Urothelium cell line (cell line): ENCODE measurements around the gene ZNF716.
"Not testable (repeated sequence)": the region's sequence is repeated elsewhere in the genome, so short reads cannot be mapped to it uniquely, and the experiment has no call there.

Source experiments
- DNase-seq: peaks from one replicate; pipeline ENCODE4 v3.0.0; 2011; ENCODE audit warnings: low spot score, mixed read lengths
- FAIRE-seq: peaks from 2 replicates; lab custom pipeline; 2011; peaks lifted over from hg19 to GRCh38; lab: Jason Lieb, UNC

ZNF716 gene

DNA sequence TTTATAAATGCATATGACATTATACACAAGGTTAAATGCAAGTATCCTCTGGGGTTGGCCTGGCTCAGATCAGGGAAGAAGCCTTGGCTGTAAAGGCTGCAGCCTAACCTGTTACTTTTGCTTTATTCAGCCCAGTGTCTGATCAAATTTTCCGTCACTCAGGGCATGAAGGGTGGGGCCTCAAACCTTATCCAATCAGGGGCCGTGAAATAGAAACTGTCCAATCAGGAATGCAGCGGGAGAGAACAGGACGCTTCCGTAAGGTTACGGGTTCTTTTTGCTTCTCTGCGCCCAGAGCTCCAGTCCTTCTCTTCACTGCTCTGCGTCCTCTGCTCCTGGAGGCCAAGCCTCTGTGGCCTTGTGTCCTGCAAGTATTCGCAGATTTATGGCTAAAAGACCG, at the start of gene ZNF716:
Gene ZNF716, plus strand, starts transcription at position 274 of the 400 bp plus-strand sequence. Its CDS starts 112 bp downstream, at position 386.
- FAIRE-seq (no peak), DNase-seq (no peak)

DNA sequence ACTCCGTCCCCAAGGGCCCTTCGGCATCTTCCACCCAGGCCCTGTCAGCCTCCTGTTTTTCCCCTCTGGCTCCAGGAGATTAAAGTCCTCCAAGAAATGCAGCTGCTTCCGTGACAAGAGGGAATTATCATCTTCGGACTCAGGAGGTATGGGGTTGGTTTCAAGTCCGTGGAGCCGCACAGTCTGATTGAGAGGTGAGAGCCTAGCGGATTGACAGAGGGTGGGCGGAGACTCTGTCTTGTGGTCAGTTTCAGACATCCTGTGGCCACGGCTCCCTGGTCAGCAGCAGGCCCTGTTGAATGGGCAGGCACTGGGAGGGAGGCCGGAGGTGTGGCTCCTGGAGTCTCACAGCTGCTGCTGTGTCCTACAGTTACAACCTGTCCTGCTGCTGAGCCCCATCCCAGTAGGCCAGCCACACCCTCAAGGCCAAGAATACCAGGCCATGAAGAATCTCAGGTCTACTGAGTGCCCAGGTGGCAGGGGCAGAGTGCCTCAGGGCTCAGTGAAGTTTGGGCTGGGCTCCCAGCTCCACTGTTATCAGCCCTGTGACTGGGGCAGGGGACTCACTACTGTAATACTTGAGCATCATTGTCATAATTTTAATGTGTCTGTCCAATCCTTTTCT, 49.3 kb upstream of the ZNF716 start:
- FAIRE-seq, result no peak
- DNase-seq, result no peak

DNA sequence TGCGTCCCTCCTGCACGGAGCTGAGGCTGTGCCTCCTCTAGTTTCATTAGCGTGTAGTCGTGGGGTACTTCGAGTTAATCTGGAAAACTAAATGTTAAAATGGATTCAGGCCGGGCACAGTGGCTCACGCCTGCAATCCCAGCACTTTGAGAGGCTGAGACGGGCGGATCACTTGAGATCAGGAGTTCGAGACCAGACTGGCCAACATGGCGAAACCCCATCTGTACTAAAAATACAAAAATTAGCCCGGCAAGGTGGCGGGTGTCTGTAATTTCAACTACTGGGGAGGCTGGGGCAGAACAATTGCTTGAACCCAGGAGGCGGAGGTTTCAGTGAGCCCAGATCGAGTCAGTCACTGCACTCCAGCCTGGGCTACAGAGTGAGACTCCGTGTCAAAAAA, 46.9 kb upstream of the ZNF716 start:
- not testable (repeated sequence) for DNase-seq, FAIRE-seq

DNA sequence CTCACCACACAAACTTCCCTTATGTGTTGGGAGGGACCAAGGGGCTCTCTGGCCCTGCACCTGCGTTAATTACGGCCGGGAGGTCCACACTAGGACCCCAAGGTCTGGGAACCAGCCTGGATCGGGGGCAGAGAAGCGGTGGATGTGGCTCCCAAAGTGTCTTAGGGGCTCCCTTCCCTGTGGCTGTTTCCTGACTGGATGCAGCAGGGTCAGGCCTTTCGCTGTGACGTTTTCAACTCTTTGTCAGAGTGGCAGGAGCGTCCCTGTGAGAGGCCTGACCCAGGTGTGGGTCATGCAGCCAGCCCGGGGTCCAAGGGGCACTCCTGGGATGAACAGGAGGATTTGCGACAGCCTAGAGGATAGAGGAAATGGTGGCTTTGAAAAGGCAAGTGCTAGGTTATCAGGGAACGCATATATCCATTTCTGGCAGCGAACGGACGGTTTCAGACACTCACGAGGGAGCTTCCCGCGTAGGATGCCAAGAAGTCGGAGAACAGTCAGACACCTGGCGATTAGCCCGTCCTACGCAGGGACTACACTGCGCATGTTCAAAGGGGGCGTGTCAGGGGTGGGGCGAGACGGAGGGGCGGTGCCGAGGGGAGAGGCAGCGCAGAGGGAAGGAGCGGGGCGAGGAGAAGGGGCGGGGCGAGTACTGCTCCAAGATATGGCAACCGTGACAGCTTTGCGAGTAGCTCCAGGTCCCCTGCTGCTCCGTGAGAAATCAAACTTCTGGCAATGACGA, 46.2 kb upstream of the ZNF716 start:
- DNase-seq (peak; percentile 93), FAIRE-seq (peak; percentile 96)

DNA sequence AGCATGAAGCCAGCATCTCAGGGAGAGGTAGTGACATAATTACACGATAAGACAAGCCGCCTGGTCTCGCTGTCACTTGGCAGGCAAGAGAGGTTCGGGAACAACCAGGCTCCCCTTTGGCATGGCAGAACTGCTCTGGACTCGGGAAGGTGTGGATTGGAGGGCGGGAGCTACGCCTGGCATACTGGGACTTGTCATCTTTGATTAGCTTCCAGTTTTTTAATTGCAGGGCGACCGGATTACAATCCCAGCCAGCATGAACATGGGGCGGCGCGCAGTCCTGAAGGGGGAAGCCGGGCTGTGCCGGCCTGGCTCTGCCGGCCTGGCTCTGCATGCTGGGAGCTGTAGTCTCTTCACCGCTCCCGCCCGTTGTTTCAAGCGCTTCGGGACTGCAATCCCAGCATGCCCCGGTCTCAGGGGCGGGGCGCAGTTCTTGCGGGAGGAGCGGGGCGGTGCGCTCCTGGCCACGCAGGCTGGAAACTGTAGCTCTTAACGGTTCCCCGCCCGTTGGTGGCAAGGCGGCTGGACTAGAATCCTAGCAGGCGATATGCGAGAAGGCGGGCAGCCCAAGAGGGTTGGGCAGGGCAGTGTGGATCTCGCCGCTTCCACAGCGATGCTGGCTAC, 45.5 kb upstream of the ZNF716 start:
- FAIRE-seq (peak; percentile 87), DNase-seq (peak; percentile 93)

DNA sequence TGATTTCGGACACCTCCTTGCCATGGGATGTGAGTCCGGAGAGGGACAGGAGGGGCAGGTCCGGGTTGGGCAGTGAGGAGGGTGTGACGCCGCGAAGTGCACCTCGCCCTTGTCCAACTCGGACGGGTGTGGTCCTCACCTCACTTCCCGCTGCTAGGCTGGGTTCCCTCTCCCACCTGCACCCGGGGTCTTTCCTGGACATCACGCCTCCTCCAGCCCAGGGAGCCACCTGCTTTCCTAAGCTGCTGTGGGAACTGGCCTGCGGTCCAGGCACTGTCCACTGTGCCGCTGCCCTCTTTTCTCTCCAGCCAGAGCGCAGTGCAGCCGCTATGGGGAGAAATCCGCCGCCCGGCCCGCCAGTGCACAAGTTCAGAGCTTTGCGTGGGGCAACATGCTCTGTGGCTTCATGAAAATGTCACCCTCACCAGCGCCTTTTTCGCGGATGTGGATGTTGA, 45.0 kb upstream of the ZNF716 start:
- DNase-seq (no peak), FAIRE-seq (peak; percentile 77)

DNA sequence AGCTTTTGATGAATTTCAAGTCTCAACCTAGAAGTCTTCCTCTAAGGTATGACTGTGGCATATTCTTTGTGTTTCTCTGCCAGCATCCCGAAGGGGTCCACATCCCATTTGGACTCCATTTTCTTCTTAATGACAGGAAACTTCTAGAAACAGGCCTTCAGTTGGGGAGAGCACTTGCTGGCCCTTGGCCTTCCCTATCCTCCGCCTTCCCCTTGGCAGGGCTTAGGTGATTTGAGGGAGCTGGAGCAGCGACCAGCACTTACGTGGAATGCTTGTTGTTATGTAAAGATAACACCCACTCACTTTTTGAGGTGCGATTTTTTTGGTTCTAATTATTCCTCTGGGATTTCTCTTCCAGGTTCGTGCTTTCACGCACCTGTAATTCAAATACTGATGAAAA, 42.9 kb upstream of the ZNF716 start:
- DNase-seq (no peak), FAIRE-seq (no peak)

DNA sequence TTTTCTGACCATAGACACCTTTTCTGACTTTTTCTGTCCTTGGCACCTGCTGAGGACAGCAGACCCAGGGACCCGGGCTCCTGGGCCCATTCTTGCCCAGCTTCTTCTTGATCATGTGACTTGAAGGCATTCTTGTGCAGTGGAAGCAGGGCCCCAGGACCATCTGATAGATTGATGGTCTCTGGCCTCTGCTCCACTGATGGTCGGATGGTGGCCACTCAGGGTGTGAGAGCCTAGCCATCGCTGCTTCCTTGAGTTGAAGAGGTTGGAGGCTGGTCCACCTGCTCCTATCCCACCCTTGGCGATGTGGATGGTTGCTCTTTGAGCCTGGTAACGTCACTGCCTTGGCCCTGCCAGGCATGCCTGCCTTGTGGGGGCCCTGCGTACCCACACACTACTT, 37.8 kb upstream of the ZNF716 start:
- FAIRE-seq (no peak), DNase-seq (no peak)

DNA sequence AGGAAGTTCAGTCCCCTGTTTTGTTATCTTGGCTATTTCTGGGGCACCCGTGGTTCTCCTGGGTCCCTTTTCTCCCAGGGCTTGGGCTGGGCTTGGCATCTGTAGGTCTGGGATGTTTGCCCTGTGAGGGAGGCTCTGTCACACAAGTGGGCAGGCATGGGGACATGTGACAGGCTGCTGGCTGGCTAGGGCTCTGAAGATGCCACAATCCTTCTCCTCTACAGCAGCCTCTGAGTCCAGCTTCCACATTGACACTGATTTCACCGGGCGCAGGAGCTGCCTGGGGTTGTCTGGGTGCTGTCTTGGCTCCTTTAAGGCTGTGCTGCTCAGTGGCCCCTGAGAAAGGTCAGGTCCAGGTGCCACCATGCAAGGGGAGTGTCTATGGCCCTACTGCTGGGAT, 37.4 kb upstream of the ZNF716 start:
- DNase-seq, result no peak
- no peak for FAIRE-seq

DNA sequence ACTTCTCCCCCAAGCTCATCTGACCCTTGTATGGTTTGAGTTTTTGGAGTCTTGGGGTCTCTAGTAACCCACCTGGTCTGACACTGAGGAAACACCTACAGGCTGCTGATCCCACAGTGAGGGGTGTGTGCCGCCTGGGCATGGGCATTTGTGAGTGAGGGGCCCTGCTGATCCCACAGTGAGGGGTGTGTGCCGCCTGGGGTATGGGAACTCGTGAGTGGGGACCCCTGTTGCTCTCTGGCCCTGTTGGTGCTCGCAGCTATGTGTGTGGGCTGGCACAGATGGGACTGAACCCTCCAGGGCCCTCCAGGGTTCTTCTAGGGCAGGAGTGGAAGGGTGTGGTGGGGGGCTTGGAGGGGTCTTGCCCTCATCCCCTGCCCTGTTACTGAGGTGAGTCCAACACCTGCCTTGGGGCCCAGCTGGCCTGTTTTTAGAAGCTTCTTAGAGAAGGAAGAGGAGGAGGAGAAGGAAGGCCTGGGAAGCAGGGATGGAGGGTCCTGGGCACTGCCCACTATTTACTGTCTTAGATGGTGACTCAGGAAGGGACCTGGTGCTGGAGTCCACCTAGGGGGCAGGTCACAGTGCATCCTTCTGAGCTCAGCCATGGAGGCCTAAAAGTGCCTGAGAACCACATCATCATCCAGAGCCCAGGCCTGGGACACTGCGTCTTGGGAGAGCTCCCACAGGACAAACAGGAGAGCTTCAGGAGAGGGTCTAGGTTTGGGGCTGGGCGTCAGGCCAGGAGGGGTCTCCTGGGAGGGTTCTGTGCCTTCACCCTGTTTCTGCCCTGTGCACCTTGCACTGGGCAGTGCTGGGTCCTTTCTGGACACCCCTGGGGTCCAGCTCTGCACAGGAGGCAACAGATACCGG, 36.2 kb upstream of the ZNF716 start:
- no peak for FAIRE-seq
- no peak for DNase-seq

DNA sequence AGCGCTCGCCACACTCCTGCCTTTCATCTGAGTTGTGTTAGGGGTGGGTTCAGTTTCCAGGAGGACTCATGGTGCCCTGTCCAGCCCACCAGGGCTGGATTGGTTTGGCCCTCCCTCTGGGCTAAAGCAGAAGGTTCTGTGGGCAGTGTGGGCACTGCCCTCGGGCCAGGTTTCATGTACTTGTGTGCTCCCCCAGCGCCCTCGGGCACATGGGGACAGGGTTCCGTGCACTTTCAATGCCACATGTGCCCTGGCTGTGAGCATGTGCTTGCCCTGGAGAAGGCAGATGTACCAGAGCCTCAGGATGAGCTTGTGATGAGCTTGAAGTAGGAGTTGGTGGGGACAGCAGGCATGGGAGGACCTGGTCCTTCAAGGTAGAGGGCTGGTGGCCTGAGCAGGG, 35.6 kb upstream of the ZNF716 start:
- DNase-seq (no peak), FAIRE-seq (no peak)

DNA sequence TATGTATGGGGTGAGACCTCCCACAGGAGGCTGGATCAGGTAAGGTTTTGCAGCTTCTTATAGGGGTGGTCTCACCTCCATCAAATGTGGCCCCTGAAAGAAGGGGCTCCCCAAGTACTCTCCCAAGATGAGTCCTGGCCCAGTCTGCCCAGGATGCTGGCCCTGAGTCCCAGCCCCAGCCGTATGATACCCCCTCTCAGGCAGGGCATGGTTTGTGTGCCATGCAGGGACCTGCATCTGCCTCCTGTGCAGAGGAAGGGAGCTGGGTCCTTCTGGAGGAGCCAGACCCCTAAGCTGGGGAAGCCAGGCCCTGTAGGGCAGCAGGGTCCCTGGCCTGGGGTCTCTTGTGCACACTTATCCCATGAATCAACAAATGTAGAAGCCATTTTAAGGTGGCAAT, 35.1 kb upstream of the ZNF716 start:
- FAIRE-seq, result no peak
- DNase-seq, result no peak

DNA sequence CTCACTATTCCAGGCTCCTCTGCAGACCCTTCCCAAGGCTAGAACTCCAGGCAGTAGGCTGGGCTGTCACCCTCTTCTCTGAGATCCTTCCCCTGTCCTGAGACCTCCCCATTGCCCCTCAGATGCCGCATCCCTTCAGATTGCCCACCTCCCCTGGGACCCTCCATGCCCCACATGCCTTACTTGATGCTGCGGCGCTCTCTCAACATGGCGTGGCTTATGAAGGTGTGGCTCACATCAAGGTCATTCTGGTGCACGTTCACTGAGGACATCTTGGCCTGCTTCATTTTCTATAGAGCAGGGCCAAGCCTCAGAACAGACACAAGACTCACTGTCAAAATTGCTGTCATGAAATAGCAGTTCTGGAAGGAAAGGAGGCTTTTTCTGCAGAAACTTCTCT, 34.7 kb upstream of the ZNF716 start:
- FAIRE-seq, result no peak
- no peak for DNase-seq

DNA sequence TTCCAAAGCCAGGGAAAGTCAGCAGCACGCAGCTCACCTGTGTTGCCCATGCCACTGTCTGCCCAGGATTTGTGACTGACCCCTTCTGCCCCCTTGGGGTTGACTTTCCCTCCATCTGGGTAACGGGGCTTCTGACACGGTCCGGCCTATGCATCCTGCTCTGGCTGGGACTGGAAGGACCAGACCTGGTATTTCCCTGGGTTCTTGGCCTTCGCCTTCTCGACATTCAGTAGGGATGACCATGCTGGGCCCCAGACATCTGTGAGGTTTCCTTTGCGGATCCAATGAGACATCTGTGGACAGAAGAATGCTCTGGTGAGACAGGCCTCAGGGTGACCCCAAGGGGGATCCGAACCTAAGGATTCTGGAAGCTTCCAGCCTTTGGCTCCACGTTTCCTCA, 34.2 kb upstream of the ZNF716 start:
- DNase-seq (no peak), FAIRE-seq (no peak)

DNA sequence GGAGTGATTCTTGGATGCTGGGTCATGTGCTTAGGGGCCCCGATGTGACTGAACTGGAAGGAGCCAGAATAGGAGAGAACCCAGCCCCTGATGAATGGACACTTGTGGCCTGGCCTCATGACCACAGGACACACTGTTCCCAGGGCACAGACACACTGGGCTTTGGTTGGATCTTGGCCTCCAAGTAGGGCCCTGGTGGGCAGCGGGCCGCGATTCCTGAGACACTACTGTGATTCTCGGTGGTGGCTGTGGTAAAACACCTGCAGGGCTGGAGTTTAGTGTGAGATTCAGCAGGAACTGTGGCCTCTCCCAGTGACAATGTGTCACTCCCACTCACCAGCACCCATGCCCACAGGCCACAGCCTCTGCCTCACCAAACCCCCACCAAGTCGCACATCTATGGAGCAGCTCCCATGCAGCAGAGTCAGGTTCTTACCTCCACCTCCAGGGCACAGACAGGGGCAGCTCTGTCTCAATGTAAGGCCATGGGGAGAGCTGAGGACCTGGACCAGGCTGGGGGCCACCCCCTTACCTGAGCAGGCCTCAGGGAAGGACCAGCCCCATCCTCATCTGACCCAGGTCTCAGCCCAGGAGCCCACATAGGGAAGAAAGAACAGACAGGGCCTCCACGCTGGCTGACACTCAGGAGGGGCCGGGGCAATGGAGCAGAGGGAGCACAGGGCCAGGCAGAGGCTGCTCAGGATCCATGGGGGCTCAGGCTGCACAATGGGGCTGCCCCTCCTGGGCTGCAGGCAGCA, 33.2 kb upstream of the ZNF716 start:
- DNase-seq (no peak), FAIRE-seq (no peak)

DNA sequence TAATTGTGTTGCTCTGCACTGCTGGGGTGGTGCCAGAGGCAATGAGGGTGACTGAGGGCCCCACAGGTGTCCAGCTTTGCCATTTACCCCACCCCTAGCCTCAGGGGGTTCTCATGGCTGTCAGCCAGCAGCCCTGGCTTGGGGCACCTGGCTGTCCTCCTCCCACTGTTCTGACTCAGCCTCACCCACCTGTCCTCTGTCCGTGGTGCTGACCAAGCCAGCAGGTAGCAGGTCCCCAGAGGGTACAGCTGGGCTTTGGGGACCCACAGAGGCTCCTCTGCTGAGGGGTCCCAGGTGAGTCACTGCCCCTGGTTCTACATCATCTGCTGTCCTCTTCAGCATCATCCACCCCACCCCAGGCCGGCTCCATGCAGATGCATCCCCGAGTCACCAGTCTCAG, 32.2 kb upstream of the ZNF716 start:
- no peak for FAIRE-seq
- no peak for DNase-seq

DNA sequence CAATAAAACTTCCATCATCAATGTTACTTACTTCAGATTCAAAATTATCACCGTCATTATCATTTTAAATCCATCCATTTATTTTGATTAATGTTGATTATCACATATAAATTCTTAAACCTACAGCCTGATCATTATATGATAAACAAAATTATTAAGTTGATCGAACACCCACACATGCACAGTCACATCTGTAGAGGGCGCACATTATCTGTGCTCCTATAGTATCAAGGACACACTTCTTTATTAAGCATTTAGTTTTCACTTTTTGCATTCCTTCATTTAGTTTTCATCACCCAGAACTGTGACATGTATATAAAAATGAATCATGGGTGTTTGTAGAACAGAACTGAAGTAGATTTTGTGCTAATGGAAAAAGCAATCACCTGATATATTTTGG, 26.2 kb upstream of the ZNF716 start:
- DNase-seq, result no peak
- no peak for FAIRE-seq

DNA sequence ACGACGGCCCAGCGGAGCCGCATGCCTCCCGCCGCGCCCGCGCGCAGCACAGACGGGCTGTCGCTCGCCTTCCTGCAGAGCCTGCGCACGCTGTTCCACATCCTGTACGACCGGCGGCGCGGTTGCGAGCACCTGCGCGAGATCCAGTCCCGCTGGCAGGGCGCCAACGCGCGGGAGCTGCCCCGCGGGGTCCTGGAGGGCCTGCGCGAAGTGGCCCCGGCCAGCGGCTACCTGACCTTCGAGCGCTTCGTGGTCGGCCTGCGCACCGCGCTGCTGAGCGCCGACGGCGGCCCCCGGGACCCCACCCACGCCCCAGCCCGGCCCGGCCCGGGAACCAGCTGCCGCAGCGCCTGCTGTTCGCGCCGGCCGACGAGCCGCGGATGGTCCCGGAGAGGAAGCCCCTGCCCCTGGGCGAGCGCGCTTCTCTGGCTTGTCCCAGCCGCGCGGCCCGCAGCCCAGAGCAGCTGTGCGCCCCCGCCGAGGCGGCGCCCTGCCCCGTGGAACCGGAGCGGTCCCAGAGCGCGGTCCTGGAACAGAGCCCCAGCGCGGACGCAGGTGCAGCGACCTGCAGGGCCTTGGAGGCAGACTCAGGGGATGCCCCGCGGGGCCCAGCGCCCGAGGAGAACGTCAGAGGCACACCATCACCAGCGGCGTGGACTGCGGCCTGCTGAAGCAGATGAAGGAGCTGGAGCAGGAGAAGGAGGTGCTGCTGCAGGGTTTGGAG, 25.3 kb upstream of the ZNF716 start:
- no peak for DNase-seq
- FAIRE-seq, result no peak

DNA sequence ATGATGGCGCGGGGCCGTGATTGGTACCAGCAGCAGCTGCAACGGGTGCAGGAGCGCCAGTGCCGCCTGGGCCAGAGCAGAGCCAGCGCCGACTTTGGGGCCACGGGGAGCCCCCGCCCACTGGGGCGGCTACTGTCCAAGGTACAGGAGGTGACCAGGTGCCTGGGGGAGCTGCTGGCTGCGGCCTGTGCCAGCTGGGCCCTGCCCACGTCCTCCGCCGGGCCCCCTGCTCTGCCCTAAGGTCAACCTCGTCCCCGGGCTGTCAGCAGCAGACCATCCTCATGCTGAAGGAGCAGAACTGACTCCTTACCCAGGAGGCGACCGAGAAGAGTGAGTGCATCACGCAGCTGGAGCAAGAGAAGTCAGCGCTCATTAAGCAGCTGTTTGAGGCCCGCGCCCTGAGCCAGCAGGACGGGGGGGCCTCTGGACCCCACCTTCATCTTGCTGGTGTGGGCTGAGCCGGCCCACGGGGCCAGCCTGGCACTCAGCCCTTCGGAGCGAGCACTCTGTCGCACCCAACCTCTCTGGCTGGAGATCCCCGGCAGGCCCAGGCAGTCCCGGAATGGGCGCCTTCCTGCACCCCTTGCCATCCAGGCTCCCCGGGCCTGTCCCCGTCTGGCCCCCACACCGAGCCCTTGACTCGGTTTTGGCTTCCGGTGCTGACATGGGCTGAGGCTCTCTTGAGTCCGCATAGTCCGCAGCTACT, 24.6 kb upstream of the ZNF716 start:
- DNase-seq (no peak), FAIRE-seq (no peak)
